ENCODE results near the gene CCR5AS.

- TF ChIP-seq EP300 (IDR thresholded peaks at IDR 0.05) (no peak), CTCF (IDR thresholded peaks at IDR 0.05) (no peak), POLR2A (IDR thresholded peaks at IDR 0.05) (no peak)
Measured at GRCh38 chr3:46427916-46428833, 21.3 kb upstream of the CCR5AS start.
